MCF 10A (cell line): ENCODE data around the gene KLHL25. TPM values are rescaled to one million over a fixed set of nuclear protein-coding genes. Genes with fewer than 3 reads are reported as not detected.
A peak's percentile ranks its signal among the peaks of the same experiment; 100 is the strongest.

ENCODE experiments used
- BruUV-seq: library from RNA; stranded (reverse); fragments of 400-500 nt; replicated peaks from 2 replicates; lab custom pipeline; 2021; lab: Mats Ljungman, UMichigan
- CTCF ChIA-PET: fragments of 300-600 bp; sonication (Branson Sonifier 250); formaldehyde crosslinking; extraction: SDS; loops from one replicate; lab custom pipeline; 2021; ENCODE audit warnings: antibody characterized with exemption, inconsistent platforms; lab: Yijun Ruan, JAX
- POLR2A ChIA-PET: fragments of 300-600, 350-650 bp; sonication (Branson Sonifier 250); formaldehyde crosslinking; extraction: SDS; loops from one replicate; lab custom pipeline; 2020; ENCODE audit warnings: antibody characterized with exemption, inconsistent platforms; lab: Yijun Ruan, JAX
- DNase-seq: peaks from one replicate; pipeline ENCODE4 v3.0.0-alpha.2; 2018; ENCODE audit not compliant: unreplicated experiment
- H3K27ac Mint-ChIP-seq: one replicate; pipeline ENCODE4 v1.8.0; 2022; ENCODE audit warnings: mild to moderate bottlenecking, low read depth, mixed read lengths; ENCODE audit not compliant: unreplicated experiment
- H3K27me3 Mint-ChIP-seq: one replicate; pipeline ENCODE4 v1.8.0; 2022; ENCODE audit warnings: mixed read lengths; ENCODE audit not compliant: insufficient read depth, unreplicated experiment
- H3K36me3 Mint-ChIP-seq: one replicate; pipeline ENCODE4 v1.8.0; 2022; ENCODE audit warnings: mild to moderate bottlenecking, moderate library complexity, mixed read lengths; ENCODE audit not compliant: insufficient read depth, unreplicated experiment
- H3K4me1 Mint-ChIP-seq: one replicate; pipeline ENCODE4 v1.8.0; 2022; ENCODE audit warnings: mixed read lengths; ENCODE audit not compliant: insufficient read depth, unreplicated experiment
- H3K4me3 Mint-ChIP-seq: one replicate; pipeline ENCODE4 v1.8.0; 2022; ENCODE audit warnings: mild to moderate bottlenecking, moderate library complexity, mixed read lengths; ENCODE audit not compliant: unreplicated experiment
- H3K9me3 Mint-ChIP-seq: one replicate; pipeline ENCODE4 v1.8.0; 2022; ENCODE audit warnings: mixed read lengths; ENCODE audit not compliant: unreplicated experiment
- CTCF ChIP-seq: fragments of 200-600 bp; IDR thresholded peaks from one replicate; pipeline ENCODE4 v1.8.0; 2022; ENCODE audit warnings: antibody characterized with exemption, mild to moderate bottlenecking; ENCODE audit not compliant: unreplicated experiment
- intact Hi-C: fragments of 100-400 bp; cut with micrococcal nuclease; formaldehyde crosslinking; loops from 2 replicates; pipeline ENCODE4 v1.14.1; 2022
- total RNA-seq: library from RNA; stranded (reverse); gene quantifications from 2 replicates; pipeline ENCODE4 v1.2.3, GENCODE V29; 2022

Gene KLHL25
- total RNA-seq, 1 experiment from 2014 or later: 3.1 TPM

- DNase-seq: peak; percentile 5
- TF ChIP-seq CTCF: no peak
- no TSS peak for BruUV-seq
- CTCF ChIA-PET: interaction anchor here (0.6 to 8.9 kb wide), 4 partner anchors 62 to 434 kb away, joined by 3 to 128 read pairs (median 4); no protein-coding TSS in a partner anchor
- Mint-ChIP-seq H3K27ac (peak overlapping the region; percentile 93), H3K4me1 (peaks cover 44% of the 10 kb centered on the region), H3K9me3 (no peaks in the 10 kb centered on the region), H3K27me3 (no peaks in the 10 kb centered on the region), H3K36me3 (peaks cover 93% of the 10 kb centered on the region), H3K4me3 (peak overlapping the region; percentile 58)
- intact Hi-C loops: no loop called here
- POLR2A ChIA-PET: interaction anchor here (0.7 to 1.1 kb wide), 2 partner anchors 12 to 42 kb away, joined by 3 read pairs; no protein-coding TSS in a partner anchor
These were observed 70.5 kb downstream of the KLHL25 start for GRCh38 chr15:85723960-85724945.

GRCh38 chr15:85722374-85723152 is 72.2 kb downstream of the KLHL25 start:
- H3K4me3 Mint-ChIP-seq: no peak overlapping the region
- ChIA-PET POLR2A (no interaction called here), CTCF (interaction anchor here (1.6 kb wide), 1 partner anchor 432 kb away, joined by 3 read pairs; no protein-coding TSS in a partner anchor)
- TF ChIP-seq CTCF: no peak
- intact Hi-C loops: no loop called here
- no peaks in the 10 kb centered on the region for H3K9me3 Mint-ChIP-seq
- H3K4me1 Mint-ChIP-seq: peaks cover 44% of the 10 kb centered on the region
- peak overlapping the region; percentile 68 for H3K27ac Mint-ChIP-seq
- no peaks in the 10 kb centered on the region for H3K27me3 Mint-ChIP-seq
- no TSS peak for BruUV-seq
- H3K36me3 Mint-ChIP-seq: peaks cover 95% of the 10 kb centered on the region
- DNase-seq: no peak

- H3K36me3 Mint-ChIP-seq: peaks cover 95% of the 10 kb centered on the region
These were observed 75.7 kb downstream of the KLHL25 start for GRCh38 chr15:85718981-85719380.

More at GRCh38 chr15:85718981-85719380, 75.7 kb downstream of the KLHL25 start:
- Mint-ChIP-seq H3K4me3 (no peak overlapping the region), H3K4me1 (peaks cover 11% of the 10 kb centered on the region), H3K9me3 (no peaks in the 10 kb centered on the region), H3K27ac (no peak overlapping the region), H3K27me3 (no peaks in the 10 kb centered on the region)
- no peak for TF ChIP-seq CTCF
- no peak for DNase-seq
- intact Hi-C loops: loop anchor here (10.0 kb wide), 1 partner anchor 414 kb away; no protein-coding TSS in a partner anchor
- ChIA-PET POLR2A (no interaction called here), CTCF (interaction anchor here (0.7 to 2.0 kb wide), 2 partner anchors 122 to 193 kb away, joined by 3 to 8 read pairs; no protein-coding TSS in a partner anchor)
- BruUV-seq: no TSS peak
